A549 treated with AZD9567 at 1 μM for 4 hours (cell line): ENCODE measurements around the gene RMI1. TPM values are rescaled to one million over a fixed set of nuclear protein-coding genes. Genes with fewer than 3 reads are reported as not detected.

Experiments
- total RNA-seq: library from RNA; stranded (reverse); fragments of 200-300 nt; extraction: Qiagen RNA extraction; gene quantifications from 5 replicates; pipeline ENCODE4 v1.2.3, GENCODE V29; 2022; ENCODE audit not compliant: insufficient read depth

Gene RMI1
- 10.7 to 14.4 TPM (median 12.4 TPM) in 5 replicates for total RNA-seq

GRCh38 chr9:83980395-83981125, at the start of gene RMI1:
Gene RMI1, plus strand, starts transcription at chr9:83980805. Its CDS starts 20,182 bp downstream, at chr9:84000987.

GRCh38 chr9:83979812-83980394, 702 bp upstream of the RMI1 start, which contains the start of gene HNRNPK:
Gene HNRNPK, minus strand, starts transcription at chr9:83980215. Its CDS starts 1,963 bp downstream, at chr9:83978252.

Other genes with a start within 250 kb of the RMI1 start
- 3.2 to 5.6 TPM (median 5.1 TPM) in 5 replicates for gene GKAP1, start 163.0 kb upstream of the RMI1 start, total RNA-seq
- gene KIF27, start 59.4 kb upstream of the RMI1 start, total RNA-seq = 0.64 to 1.1 TPM (median 0.84 TPM) in 5 replicates
- 519 to 752 TPM (median 530 TPM) in 5 replicates for gene HNRNPK, start 590 bp upstream of the RMI1 start, total RNA-seq